HepG2 (cell line): ENCODE data around the gene TXNDC11. TPM values are rescaled to one million over a fixed set of nuclear protein-coding genes. Genes with fewer than 3 reads are reported as not detected.

Source experiments
- ARNT ChIP-seq: fragments of 450-650 bp; IDR thresholded peaks from 2 replicates; pipeline ENCODE4 v1.6.1; 2017
- KLF11 ChIP-seq: IDR thresholded peaks from 2 replicates; pipeline ENCODE4 v1.6.1; 2016; ENCODE audit warnings: missing compliant biosample characterization
- KLF12 ChIP-seq: sonication (generic); formaldehyde crosslinking; IDR thresholded peaks from 2 replicates; pipeline ENCODE4 v1.4.0; 2020; ENCODE audit warnings: missing genetic modification reagents, borderline replicate concordance
- KLF9 ChIP-seq: IDR thresholded peaks from 2 replicates; pipeline ENCODE4 v1.6.1; 2016; ENCODE audit warnings: low read depth
- MTA1 ChIP-seq: sonication (generic); formaldehyde crosslinking; IDR thresholded peaks from 2 replicates; pipeline ENCODE4 v1.4.0; 2020; ENCODE audit warnings: missing genetic modification reagents, mild to moderate bottlenecking, borderline replicate concordance
- MYPOP ChIP-seq: sonication (generic); formaldehyde crosslinking; IDR thresholded peaks from 2 replicates; pipeline ENCODE4 v1.8.1; 2023; ENCODE audit warnings: mild to moderate bottlenecking, moderate library complexity, missing genetic modification reagents
- NCOA5 ChIP-seq: sonication (generic); formaldehyde crosslinking; IDR thresholded peaks from 2 replicates; pipeline ENCODE4 v1.4.0; 2020; ENCODE audit warnings: missing genetic modification reagents
- SIX1 ChIP-seq: sonication (generic); formaldehyde crosslinking; IDR thresholded peaks from 2 replicates; pipeline ENCODE4 v1.4.0; 2020; ENCODE audit warnings: missing genetic modification reagents, borderline replicate concordance
- SSRP1 ChIP-seq: IDR thresholded peaks from 2 replicates; pipeline ENCODE4 v1.6.1; 2016; ENCODE audit warnings: control low read depth
- TMF1 ChIP-seq: sonication (generic); formaldehyde crosslinking; IDR thresholded peaks from 2 replicates; pipeline ENCODE4 v1.8.1; 2022; ENCODE audit warnings: low read depth, missing genetic modification reagents
- TOE1 ChIP-seq: sonication (generic); formaldehyde crosslinking; IDR thresholded peaks from 2 replicates; pipeline ENCODE4 v1.4.0; 2020; ENCODE audit warnings: mild to moderate bottlenecking, missing genetic modification reagents
- ZBTB20 ChIP-seq: sonication (generic); formaldehyde crosslinking; IDR thresholded peaks from 2 replicates; pipeline ENCODE4 v1.8.1; 2023; ENCODE audit warnings: missing genetic modification reagents, low read depth, mild to moderate bottlenecking, borderline replicate concordance
- ZNF20 ChIP-seq: sonication (generic); formaldehyde crosslinking; IDR thresholded peaks from 2 replicates; pipeline ENCODE4 v1.4.0; 2020; ENCODE audit warnings: mild to moderate bottlenecking, moderate library complexity, missing genetic modification reagents
- ZNF24 ChIP-seq: fragments of 450-650 bp; IDR thresholded peaks from 2 replicates; pipeline ENCODE4 v1.6.1; 2017; ENCODE audit warnings: antibody characterized with exemption, mild to moderate bottlenecking
- ZNF3 ChIP-seq: IDR thresholded peaks from 2 replicates; pipeline ENCODE4 v1.7.0; 2017; ENCODE audit warnings: inconsistent platforms
- ZNF512B ChIP-seq: sonication (generic); formaldehyde crosslinking; IDR thresholded peaks from 2 replicates; pipeline ENCODE4 v1.5.1; 2020; ENCODE audit warnings: missing genetic modification reagents, mild to moderate bottlenecking, borderline replicate concordance
- ZNF574 ChIP-seq: sonication (generic); formaldehyde crosslinking; IDR thresholded peaks from 2 replicates; pipeline ENCODE4 v1.4.0; 2020; ENCODE audit warnings: missing genetic modification reagents
- ZNF589 ChIP-seq: sonication (generic); formaldehyde crosslinking; conservative IDR thresholded peaks from 2 replicates; pipeline ENCODE4 v1.8.0; 2022; ENCODE audit warnings: mild to moderate bottlenecking, moderate library complexity, missing genetic modification reagents
- ZNF710 ChIP-seq: sonication (generic); formaldehyde crosslinking; IDR thresholded peaks from 2 replicates; pipeline ENCODE4 v1.5.0; 2020; ENCODE audit warnings: mild to moderate bottlenecking, missing genetic modification reagents, borderline replicate concordance
- ZNF878 ChIP-seq: sonication (generic); formaldehyde crosslinking; IDR thresholded peaks from 2 replicates; pipeline ENCODE4 v1.8.1; 2023; ENCODE audit warnings: mild to moderate bottlenecking, missing genetic modification reagents, moderate library complexity
- polyA plus RNA-seq, 8 experiments: library from polyadenylated mRNA; depleted of rRNA in 3 of 8; stranded (reverse) in 7 of 8; unstranded in 1 of 8; fragments of >200 nt; fragmentation: Illumina TruSeq in 4 of 8; extraction: Trizol in 4 of 8; gene quantifications; 2 replicates each; pipeline versions ENCODE4 v1.2.1 to v1.2.3, GENCODE V29; 2011 to 2016; ENCODE audit warnings: low read depth in 4 of 8, missing spikeins in 1 of 8, mixed read lengths in 1 of 8; ENCODE audit not compliant: insufficient read depth in 1 of 8
- total RNA-seq, 5 experiments: library from RNA; depleted of rRNA; stranded (reverse); fragments of >200 nt; fragmentation: Illumina TruSeq; extraction: Trizol; gene quantifications; 2 replicates each; pipeline ENCODE4 v1.2.3, GENCODE V29; 2016; ENCODE audit warnings: low read depth in 1 of 5
- TF ChIP-seq, protein P1 (sequence below): sonication (generic); formaldehyde crosslinking; IDR thresholded peaks from 2 replicates; pipeline ENCODE4 v1.4.0; 2020; ENCODE audit warnings: mild to moderate bottlenecking, missing genetic modification reagents

Gene TXNDC11
- total and polyA plus RNA-seq, 2 of the 13 experiments (the other 11 are each of a cell fraction or from before 2014, with no cell fraction given) = 74.9 to 123 TPM

DNA sequence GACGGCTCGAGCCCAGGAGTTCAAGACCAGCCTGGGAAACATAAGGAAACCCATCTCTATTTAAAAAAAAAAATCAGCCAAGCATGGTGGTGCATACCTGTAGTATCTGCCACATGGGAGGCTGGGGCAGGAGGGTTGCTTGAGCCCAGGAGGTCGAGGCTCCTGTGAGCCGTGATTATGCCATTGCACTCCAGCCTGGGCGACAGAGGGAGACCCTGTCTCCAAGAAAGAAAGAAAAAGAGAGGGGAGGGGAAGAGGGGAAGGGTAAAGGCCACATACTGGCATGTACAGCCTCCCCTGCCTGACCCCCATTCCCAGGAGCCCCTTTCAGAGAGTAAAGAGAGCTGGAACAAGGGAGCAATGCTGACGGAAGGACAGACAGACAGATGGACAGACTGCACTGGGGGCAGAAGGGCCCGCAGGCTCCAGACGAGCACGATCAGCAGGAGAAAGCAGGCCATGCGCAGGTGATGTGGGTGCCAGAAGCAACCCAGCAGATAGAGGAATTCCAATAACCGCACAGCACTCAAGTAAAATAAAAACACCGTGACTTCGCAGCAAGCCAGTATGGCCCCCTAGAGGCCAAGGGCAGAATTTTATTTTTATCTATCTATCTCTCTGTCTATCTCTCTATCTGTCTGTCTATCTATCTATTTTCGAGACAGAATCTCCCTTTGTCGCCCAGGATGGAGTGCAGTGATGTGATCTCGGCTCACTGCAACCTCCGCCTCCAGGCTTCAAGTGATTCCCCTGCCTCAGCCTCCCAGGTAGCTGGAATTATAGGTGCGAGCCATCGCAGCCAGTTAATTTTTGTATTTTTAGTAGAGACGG, 101.5 kb downstream of the TXNDC11 start (continued):
- TF ChIP-seq ZNF574 (no peak; the same call in 1 of the 2 replicates), ZNF589 (CRISPR knock-in tag) (no peak), MTA1 (CRISPR knock-in tag) (no peak), ZNF512B (CRISPR knock-in tag) (0 out of 2 replicates have a peak, but pooled peaks have one; percentile 9), ZNF24 (no peak), SSRP1 (CRISPR knock-in tag) (no peak), KLF12 (CRISPR knock-in tag) (no peak), SIX1 (CRISPR knock-in tag) (no peak), MYPOP (no peak), ZNF3 (CRISPR knock-in tag) (no peak), KLF11 (CRISPR knock-in tag) (0 out of 2 replicates have a peak, but pooled peaks have one; percentile 13), ZBTB20 (CRISPR knock-in tag) (no peak), ARNT (no peak), ZNF878 (CRISPR knock-in tag) (peak; percentile 60; the same call in 1 of the 2 replicates), NCOA5 (no peak), ZNF710 (CRISPR knock-in tag) (peak; percentile 97), TOE1 (CRISPR knock-in tag) (peak; percentile 78; the same call in 1 of the 2 replicates), TMF1 (CRISPR knock-in tag) (no peak; the same call in 1 of the 2 replicates), ZNF20 (no peak), KLF9 (no peak)
- TF ChIP-seq, protein P1, sequence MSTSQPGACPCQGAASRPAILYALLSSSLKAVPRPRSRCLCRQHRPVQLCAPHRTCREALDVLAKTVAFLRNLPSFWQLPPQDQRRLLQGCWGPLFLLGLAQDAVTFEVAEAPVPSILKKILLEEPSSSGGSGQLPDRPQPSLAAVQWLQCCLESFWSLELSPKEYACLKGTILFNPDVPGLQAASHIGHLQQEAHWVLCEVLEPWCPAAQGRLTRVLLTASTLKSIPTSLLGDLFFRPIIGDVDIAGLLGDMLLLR (CRISPR knock-in tag) = no peak
